OCI-LY3 (cell line): ENCODE data around the gene CILP2.

Experiments used
- H2AFZ ChIP-seq: fragments of 200-600, 300-600 bp; shearing (Covaris generic); 2 replicates; pipeline ENCODE4 v1.6.0; 2014; ENCODE audit warnings: antibody characterized with exemption, low read depth, low read length
- H3K27ac ChIP-seq: fragments of 200-600, 300-600 bp; sonication (generic); 2 replicates; pipeline ENCODE4 v1.5.1; 2014; ENCODE audit warnings: mild to moderate bottlenecking, low read length, moderate library complexity, mixed read lengths
- H3K27me3 ChIP-seq: fragments of 200-600, 300-600 bp; sonication (generic); 2 replicates; pipeline ENCODE4 v1.6.1; 2014; ENCODE audit warnings: low read depth, low read length, mixed read lengths
- H3K36me3 ChIP-seq: fragments of 200-600, 300-600 bp; sonication (generic); replicated peaks from 2 replicates; pipeline ENCODE3; 2014; ENCODE audit warnings: low read depth, low read length, mixed read lengths
- H3K4me1 ChIP-seq: fragments of 300-600, 200-600 bp; sonication (generic); 2 replicates; pipeline ENCODE4 v1.6.1; 2014; ENCODE audit warnings: low read length, mixed read lengths
- H3K4me2 ChIP-seq: fragments of 200-600, 300-600 bp; sonication (generic); 2 replicates; pipeline ENCODE4 v1.6.1; 2014; ENCODE audit warnings: low read length, mixed read lengths
- H3K4me3 ChIP-seq: fragments of 300-600, 200-600 bp; sonication (generic); 2 replicates; pipeline ENCODE4 v1.5.1; 2014; ENCODE audit warnings: antibody characterized with exemption, mild to moderate bottlenecking, low read length, moderate library complexity
- H3K79me2 ChIP-seq: fragments of 300-600, 200-600 bp; shearing (Covaris generic); 2 replicates; pipeline ENCODE4 v1.6.1; 2014; ENCODE audit warnings: mild to moderate bottlenecking, low read length, mixed read lengths
- H3K9ac ChIP-seq: fragments of 300-600, 200-600 bp; shearing (Covaris generic); 2 replicates; pipeline ENCODE4 v1.6.0; 2014; ENCODE audit warnings: mild to moderate bottlenecking, low read length, moderate library complexity
- H3K9me3 ChIP-seq: fragments of 200-600, 300-600 bp; shearing (Covaris generic); 2 replicates; pipeline ENCODE4 v1.6.1; 2014; ENCODE audit warnings: low read length, mixed read lengths; ENCODE audit not compliant: insufficient read depth
- H4K20me1 ChIP-seq: fragments of 200-600, 300-600 bp; sonication (generic); 2 replicates; pipeline ENCODE4 v1.6.1; 2016; ENCODE audit warnings: low read length, mixed read lengths; ENCODE audit not compliant: insufficient read depth
- EZH2phosphoT487 ChIP-seq: fragments of 200-600 bp; shearing (Covaris generic); IDR thresholded peaks from 2 replicates; pipeline ENCODE4 v1.6.1; 2018; ENCODE audit warnings: antibody characterized with exemption, mixed run types, low read depth
- TF ChIP-seq, protein P1 (sequence below): fragments of 200-600, 300-600 bp; sonication (generic); IDR thresholded peaks from 2 replicates; pipeline ENCODE4 v1.5.1; 2014; ENCODE audit warnings: antibody characterized with exemption, low read length, low read depth

CILP2 gene

DNA sequence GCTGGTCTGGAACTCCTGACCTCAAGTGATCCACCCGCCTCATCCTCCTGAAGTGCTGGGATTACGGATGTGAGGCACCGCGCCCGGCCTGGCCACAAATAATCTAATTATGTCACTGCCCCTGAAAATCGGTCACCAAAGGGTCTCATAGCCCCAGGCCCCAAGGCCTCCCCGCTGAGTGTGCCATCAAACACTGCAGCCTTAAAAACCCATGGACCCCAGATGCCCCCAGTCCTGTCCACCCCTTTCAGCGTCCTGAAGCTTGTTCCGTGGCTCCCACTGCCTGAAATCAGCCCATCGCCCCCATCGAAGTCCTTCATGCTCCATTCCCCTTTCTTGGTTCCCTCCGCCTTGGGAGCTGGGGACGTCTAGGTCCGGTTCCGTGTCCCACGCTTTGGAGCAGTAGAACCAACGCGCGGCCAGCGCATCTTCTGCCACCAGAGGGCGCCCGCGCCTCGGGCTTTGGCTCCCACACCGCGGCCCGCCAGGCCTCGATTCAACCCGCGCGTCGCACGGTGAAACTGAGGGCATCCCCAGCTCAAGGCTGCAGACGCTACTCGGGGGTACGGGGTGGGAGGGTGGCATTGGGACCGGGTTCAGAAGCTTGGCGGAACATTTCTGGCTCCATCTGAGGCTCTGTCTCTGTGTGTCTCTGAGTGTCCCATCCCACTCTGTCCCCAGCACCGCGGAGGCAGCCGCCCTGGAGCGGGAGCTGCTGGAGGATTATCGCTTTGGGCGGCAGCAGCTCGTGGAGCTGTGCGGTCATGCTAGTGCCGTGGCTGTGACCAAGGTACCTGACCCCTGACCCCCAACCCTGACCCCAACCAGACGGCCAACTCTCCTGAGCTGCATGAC lies 5.9 kb upstream of the CILP2 start:
- Histone ChIP-seq H4K20me1 (no peaks in the 10 kb centered on the region), H2AFZ (no peak overlapping the region), H3K4me2 (peak overlapping the region; percentile 27), H3K9ac (no peak overlapping the region), H3K27ac (no peak overlapping the region), H3K9me3 (no peaks in the 10 kb centered on the region), H3K27me3 (no peaks in the 10 kb centered on the region), H3K4me1 (peaks cover 3% of the 10 kb centered on the region; the same call in 1 of the 2 replicates), H3K36me3 (peaks cover 3% of the 10 kb centered on the region), H3K4me3 (no peak overlapping the region), H3K79me2 (no peaks in the 10 kb centered on the region)
- no peak for TF ChIP-seq EZH2phosphoT487
- TF ChIP-seq, protein P1, sequence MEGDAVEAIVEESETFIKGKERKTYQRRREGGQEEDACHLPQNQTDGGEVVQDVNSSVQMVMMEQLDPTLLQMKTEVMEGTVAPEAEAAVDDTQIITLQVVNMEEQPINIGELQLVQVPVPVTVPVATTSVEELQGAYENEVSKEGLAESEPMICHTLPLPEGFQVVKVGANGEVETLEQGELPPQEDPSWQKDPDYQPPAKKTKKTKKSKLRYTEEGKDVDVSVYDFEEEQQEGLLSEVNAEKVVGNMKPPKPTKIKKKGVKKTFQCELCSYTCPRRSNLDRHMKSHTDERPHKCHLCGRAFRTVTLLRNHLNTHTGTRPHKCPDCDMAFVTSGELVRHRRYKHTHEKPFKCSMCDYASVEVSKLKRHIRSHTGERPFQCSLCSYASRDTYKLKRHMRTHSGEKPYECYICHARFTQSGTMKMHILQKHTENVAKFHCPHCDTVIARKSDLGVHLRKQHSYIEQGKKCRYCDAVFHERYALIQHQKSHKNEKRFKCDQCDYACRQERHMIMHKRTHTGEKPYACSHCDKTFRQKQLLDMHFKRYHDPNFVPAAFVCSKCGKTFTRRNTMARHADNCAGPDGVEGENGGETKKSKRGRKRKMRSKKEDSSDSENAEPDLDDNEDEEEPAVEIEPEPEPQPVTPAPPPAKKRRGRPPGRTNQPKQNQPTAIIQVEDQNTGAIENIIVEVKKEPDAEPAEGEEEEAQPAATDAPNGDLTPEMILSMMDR = peak; percentile 99

DNA sequence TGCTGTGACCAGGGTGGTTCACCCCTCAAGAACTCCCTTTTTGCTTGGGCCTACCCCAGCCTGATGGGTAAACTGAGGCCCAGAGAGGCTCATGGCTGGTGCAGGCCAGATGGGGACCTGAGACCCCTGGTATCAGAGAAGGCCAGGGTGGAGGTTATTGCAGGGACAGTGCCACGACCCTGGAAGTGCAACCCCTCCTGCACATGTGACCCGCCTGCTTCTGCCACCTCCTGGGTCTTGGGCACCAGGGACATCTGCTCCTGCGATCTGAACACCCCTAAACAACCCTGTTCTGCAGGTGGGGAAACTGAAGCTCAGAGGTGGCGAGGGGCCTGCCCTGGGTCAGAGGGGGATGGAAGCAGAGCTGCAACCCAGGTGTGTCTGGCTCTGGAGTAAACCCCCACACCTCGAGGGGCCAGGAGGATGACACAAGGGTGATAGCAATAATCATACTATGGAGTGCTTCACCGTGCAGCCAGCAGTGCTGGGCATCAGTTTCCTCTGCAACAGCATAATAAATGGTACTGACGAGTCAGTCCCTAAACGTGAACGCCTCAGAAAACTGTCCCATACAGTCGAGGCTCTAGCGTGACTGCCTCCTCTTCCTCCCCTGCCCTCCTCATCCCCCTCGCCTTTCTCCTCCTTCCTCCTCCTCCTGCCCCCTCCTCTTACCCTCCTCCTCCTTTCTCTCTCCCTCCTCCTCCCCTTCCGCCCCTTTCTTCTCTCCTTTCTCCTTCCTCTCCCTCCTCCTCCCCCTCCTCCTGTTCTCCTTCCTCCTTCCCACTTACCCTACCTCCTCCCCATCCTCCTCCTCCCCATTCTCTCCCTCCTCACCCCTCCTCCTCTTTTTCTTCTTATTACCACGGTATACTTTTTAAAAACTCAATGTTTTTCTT lies 5.0 kb upstream of the CILP2 start:
- Histone ChIP-seq H3K9me3 (no peaks in the 10 kb centered on the region), H3K4me2 (no peak overlapping the region), H3K27ac (no peak overlapping the region), H3K27me3 (no peaks in the 10 kb centered on the region), H3K4me3 (no peak overlapping the region), H3K79me2 (no peaks in the 10 kb centered on the region), H3K4me1 (peaks cover 3% of the 10 kb centered on the region; the same call in 1 of the 2 replicates), H3K36me3 (no peaks in the 10 kb centered on the region), H4K20me1 (no peaks in the 10 kb centered on the region), H3K9ac (no peak overlapping the region), H2AFZ (no peak overlapping the region)
- no peak for TF ChIP-seq EZH2phosphoT487
- TF ChIP-seq, protein P1 = no peak

DNA sequence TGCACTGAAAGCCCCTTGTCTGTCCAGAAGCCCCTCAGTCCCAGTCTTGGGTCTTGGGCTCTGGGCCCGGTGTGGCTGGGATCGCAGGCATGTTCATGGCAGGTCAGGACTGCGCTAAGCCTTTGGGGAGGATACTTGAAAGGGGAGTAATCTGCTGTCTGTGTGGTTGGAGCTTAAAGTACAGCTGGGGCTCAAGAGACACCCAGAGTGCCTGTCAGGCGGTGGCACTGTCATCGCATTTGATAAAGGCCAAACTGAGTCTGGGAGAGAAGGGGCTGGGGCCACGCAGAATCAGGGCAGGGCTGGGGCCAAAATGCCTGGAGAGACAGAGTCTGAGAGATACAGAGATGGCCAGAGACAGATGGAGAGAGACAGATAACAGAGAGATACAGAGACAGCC lies 4.2 kb upstream of the CILP2 start:
- H3K36me3 ChIP-seq = no peaks in the 10 kb centered on the region
- no peak overlapping the region for H3K27ac ChIP-seq
- H3K27me3 ChIP-seq = no peaks in the 10 kb centered on the region
- H4K20me1 ChIP-seq = no peaks in the 10 kb centered on the region
- H3K9me3 ChIP-seq = no peaks in the 10 kb centered on the region
- no peak for TF ChIP-seq EZH2phosphoT487
- TF ChIP-seq, protein P1 = no peak; the same call in 1 of the 2 replicates
- H2AFZ ChIP-seq = no peak overlapping the region
- H3K9ac ChIP-seq = no peak overlapping the region
- H3K4me1 ChIP-seq = peaks cover 3% of the 10 kb centered on the region; the same call in 1 of the 2 replicates
- no peak overlapping the region for H3K4me3 ChIP-seq
- H3K79me2 ChIP-seq = no peaks in the 10 kb centered on the region
- no peak overlapping the region for H3K4me2 ChIP-seq
